Common myeloid progenitor, CD34-positive (primary cell): Measurements from ENCODE around the gene VIPR1.

Experiments
- CTCF ChIA-PET: fragments of 350-600 bp; sonication (Branson Sonifier 250); formaldehyde crosslinking; loops from one replicate; lab custom pipeline; 2021; ENCODE audit warnings: antibody characterized with exemption; lab: Charles Lee
- POLR2A ChIA-PET: fragments of 350-600 bp; sonication (Branson Sonifier 250); formaldehyde crosslinking; loops from one replicate; lab custom pipeline; 2021; ENCODE audit warnings: antibody characterized with exemption; lab: Charles Lee
- DNase-seq, 3 donors: peaks; one replicate each; pipeline versions ENCODE4 v3.0.0 to v3.0.0-alpha.2; 2013
- H3K27ac ChIP-seq, 2 experiments: 1 replicate in 1 of 2; 2 replicates in 1 of 2; pipeline ENCODE4 v1.7.0; 2013; ENCODE audit warnings: inconsistent platforms in 2 of 2, low read length in 2 of 2, mild to moderate bottlenecking in 2 of 2, low read depth in 1 of 2, moderate library complexity in 1 of 2; ENCODE audit not compliant: severe bottlenecking in 2 of 2, insufficient read depth in 1 of 2, poor library complexity in 1 of 2
- H3K27me3 ChIP-seq, 5 experiments: replicated peaks in 2 of 5; 1 replicate in 3 of 5; 2 replicates in 2 of 5; pipeline versions ENCODE4 v1.6.1 to v1.7.0; 2013; ENCODE audit warnings: low read length in 4 of 5, mild to moderate bottlenecking in 2 of 5, moderate library complexity in 2 of 5, inconsistent platforms in 1 of 5; ENCODE audit not compliant: insufficient read depth in 5 of 5, control insufficient read depth in 4 of 5
- H3K36me3 ChIP-seq, 4 experiments: 1 replicate in 2 of 4; 2 replicates in 2 of 4; pipeline versions ENCODE4 v1.6.1 to v1.7.0; 2013; ENCODE audit warnings: low read length in 3 of 4, control low read depth in 1 of 4, mild to moderate bottlenecking in 1 of 4; ENCODE audit not compliant: control insufficient read depth in 4 of 4, insufficient read depth in 4 of 4
- H3K4me1 ChIP-seq, 4 experiments: 1 replicate in 3 of 4; 2 replicates in 1 of 4; pipeline versions ENCODE4 v1.6.1 to v1.7.1; 2013; ENCODE audit warnings: low read length in 3 of 4, mild to moderate bottlenecking in 3 of 4, control low read depth in 1 of 4, inconsistent platforms in 1 of 4, moderate library complexity in 1 of 4; ENCODE audit not compliant: control insufficient read depth in 4 of 4, insufficient read depth in 4 of 4; ENCODE audit errors: control extremely low read depth in 1 of 4
- H3K4me3 ChIP-seq, 7 experiments: 1 replicate in 4 of 7; 2 replicates in 3 of 7; pipeline versions ENCODE4 v1.5.1 to v1.7.0; 2013; ENCODE audit warnings: mild to moderate bottlenecking in 7 of 7, low read length in 6 of 7, moderate library complexity in 6 of 7, inconsistent platforms in 2 of 7, low read depth in 2 of 7, control low read depth in 1 of 7; ENCODE audit not compliant: insufficient read depth in 4 of 7, control insufficient read depth in 1 of 7; ENCODE audit errors: extremely low read depth in 1 of 7
- H3K9me3 ChIP-seq, 5 experiments: 1 replicate in 4 of 5; 2 replicates in 1 of 5; pipeline versions ENCODE4 v1.6.1 to v1.7.1; 2013; ENCODE audit warnings: low read length in 4 of 5, mild to moderate bottlenecking in 2 of 5, inconsistent platforms in 1 of 5, low read depth in 1 of 5, moderate library complexity in 1 of 5; ENCODE audit not compliant: control insufficient read depth in 4 of 5, insufficient read depth in 2 of 5; ENCODE audit errors: control extremely low read depth in 1 of 5
- WGBS: methylation state at CpG from one replicate; pipeline ENCODE4 v1.1.5; 2013; ENCODE audit not compliant: insufficient coverage; 5-methylcytosine and 5-hydroxymethylcytosine counted together

Gene VIPR1

DNA sequence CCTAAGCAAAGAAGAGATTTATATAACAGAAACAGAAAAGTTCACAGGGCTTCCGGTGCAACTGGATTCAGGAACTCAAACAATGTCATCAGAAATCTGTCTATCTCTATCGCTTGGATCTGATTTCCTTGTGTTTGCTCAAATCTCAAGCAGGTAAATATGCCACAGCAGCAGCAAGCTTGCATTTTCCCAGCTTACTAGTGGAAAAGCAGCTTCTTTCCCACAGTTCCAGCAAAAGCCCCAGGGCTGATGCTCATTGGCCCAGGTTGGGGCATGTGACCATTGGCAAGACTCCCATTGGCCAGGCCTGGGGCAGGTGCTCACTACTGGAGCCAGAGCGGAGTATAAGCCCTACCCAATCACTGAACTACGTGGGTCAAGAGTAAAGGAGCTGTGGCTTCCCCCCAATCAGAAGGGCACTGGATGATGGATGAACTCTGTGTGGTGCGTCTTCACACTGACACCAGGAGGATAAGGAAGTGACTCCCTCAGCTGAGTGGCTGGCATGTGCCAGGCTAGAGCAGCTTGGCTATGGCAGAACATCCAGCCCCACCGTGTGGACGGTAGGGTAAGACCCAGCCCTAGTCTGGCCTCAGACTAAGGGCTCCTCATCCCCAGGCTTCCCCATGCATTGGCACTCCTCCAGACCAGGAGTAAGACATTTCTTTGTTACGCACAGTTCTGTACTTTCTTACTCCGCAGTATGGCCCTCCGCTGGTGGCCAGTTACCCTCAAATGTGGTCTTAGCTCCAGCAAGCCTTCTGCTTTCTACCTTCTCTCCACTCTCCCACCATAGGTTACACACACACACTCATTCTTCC, 13.1 kb upstream of the VIPR1 start:
- Histone ChIP-seq H3K4me1 (peaks cover 4 to 55% (median 18%) of the 10 kb centered on the region in 4 experiments), H3K9me3 (peaks cover 0 to 2% (median 0%) of the 10 kb centered on the region in 5 experiments), H3K36me3 (no peaks in the 10 kb centered on the region), H3K27ac (no peak overlapping the region), H3K27me3 (no peaks in the 10 kb centered on the region), H3K4me3 (no peak overlapping the region)
- CTCF ChIA-PET: interaction anchor here (1.3 kb wide), 1 partner anchor 12 kb away, joined by 3 read pairs; no protein-coding TSS in a partner anchor
- POLR2A ChIA-PET: interaction anchor here (1.1 kb wide), 1 partner anchor 12 kb away, joined by 4 read pairs; no protein-coding TSS in a partner anchor
- WGBS: 98% methylated on average over 10 of the region's 10 CpGs
- DNase-seq: no peak

GRCh38 chr3:42489937-42490227, 12.6 kb upstream of the VIPR1 start:
- Histone ChIP-seq H3K27me3 (no peaks in the 10 kb centered on the region), H3K36me3 (no peaks in the 10 kb centered on the region), H3K4me3 (no peak overlapping the region), H3K27ac (no peak overlapping the region), H3K4me1 (peaks cover 4 to 55% (median 18%) of the 10 kb centered on the region in 4 experiments), H3K9me3 (peaks cover 0 to 2% (median 0%) of the 10 kb centered on the region in 5 experiments)
- 89% methylated on average over 1 of the region's 3 CpGs for WGBS
- POLR2A ChIA-PET: interaction anchor here (1.1 kb wide), 1 partner anchor 12 kb away, joined by 4 read pairs; no protein-coding TSS in a partner anchor
- CTCF ChIA-PET: interaction anchor here (1.3 kb wide), 1 partner anchor 13 kb away, joined by 3 read pairs; no protein-coding TSS in a partner anchor
- no peak for DNase-seq

- no peaks in the 10 kb centered on the region for H3K36me3 ChIP-seq
- ChIA-PET CTCF (interaction anchor here (1.3 kb wide), 1 partner anchor 13 kb away, joined by 3 read pairs; no protein-coding TSS in a partner anchor), POLR2A (interaction anchor here (1.1 kb wide), 1 partner anchor 11 kb away, joined by 4 read pairs; no protein-coding TSS in a partner anchor)
- no peak overlapping the region for H3K4me3 ChIP-seq
- peak in 1 of 3 donors; percentile 73 for DNase-seq
- no peak overlapping the region for H3K27ac ChIP-seq
- H3K9me3 ChIP-seq: peaks cover 0 to 2% (median 0%) of the 10 kb centered on the region in 5 experiments
- no peaks in the 10 kb centered on the region for H3K27me3 ChIP-seq
- 74% methylated on average over 5 of the region's 5 CpGs for whole genome bisulfite sequencing
- H3K4me1 ChIP-seq: peaks cover 4 to 55% (median 18%) of the 10 kb centered on the region in 4 experiments
Observed at GRCh38 chr3:42490243-42490642, 12.2 kb upstream of the VIPR1 start.

- H3K9me3 ChIP-seq: peaks cover 0 to 2% (median 0%) of the 10 kb centered on the region in 5 experiments
- CTCF ChIA-PET: interaction anchor here (1.1 kb wide), 1 partner anchor 9 kb away, joined by 7 read pairs; no protein-coding TSS in a partner anchor
- H3K36me3 ChIP-seq: no peaks in the 10 kb centered on the region
- DNase-seq: peak in 1 of 3 donors; percentile 36
- H3K27me3 ChIP-seq: no peaks in the 10 kb centered on the region
- H3K4me1 ChIP-seq: peaks cover 4 to 50% (median 18%) of the 10 kb centered on the region in 4 experiments
- H3K4me3 ChIP-seq: no peak overlapping the region
- POLR2A ChIA-PET: no interaction called here
- 30% methylated on average over 2 of the region's 3 CpGs for WGBS
- H3K27ac ChIP-seq: no peak overlapping the region
Observed at GRCh38 chr3:42491881-42492507, 10.4 kb upstream of the VIPR1 start.

DNA sequence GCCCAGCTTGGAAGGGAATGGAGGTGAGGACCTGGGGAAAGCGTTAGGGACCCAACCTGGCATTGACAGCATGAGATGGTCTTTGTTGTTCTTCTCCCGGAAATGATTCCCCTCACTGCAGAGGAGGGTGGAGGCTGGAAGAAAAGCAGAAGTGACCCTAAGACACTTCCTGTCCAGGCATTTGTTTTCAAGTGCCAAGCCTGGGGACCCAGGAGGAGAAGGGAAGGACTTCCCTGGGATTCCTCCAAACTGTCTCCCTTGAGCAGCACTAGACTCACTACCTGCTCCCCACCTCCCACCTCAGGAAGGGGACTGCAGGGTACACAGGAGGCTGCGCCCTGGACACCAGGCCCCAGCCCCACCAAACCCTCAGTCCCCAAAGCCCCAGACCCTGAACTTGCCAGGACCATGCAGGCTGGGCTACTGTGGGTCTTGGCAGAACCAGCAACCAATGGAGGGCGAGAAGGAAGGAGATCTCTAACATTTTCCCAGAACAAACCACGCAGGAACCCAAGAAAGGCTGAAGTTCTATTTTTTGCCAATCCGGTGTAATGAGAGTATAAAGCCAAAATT, 9.8 kb upstream of the VIPR1 start:
- peaks cover 4 to 52% (median 18%) of the 10 kb centered on the region in 4 experiments for H3K4me1 ChIP-seq
- whole genome bisulfite sequencing: 84% methylated on average over 3 of the region's 6 CpGs
- H3K27ac ChIP-seq: no peak overlapping the region
- H3K4me3 ChIP-seq: no peak overlapping the region
- CTCF ChIA-PET: no interaction called here
- H3K27me3 ChIP-seq: peaks cover 0 to 2% (median 0%) of the 10 kb centered on the region in 5 experiments
- no peaks in the 10 kb centered on the region for H3K36me3 ChIP-seq
- DNase-seq: peak in 1 of 3 donors; percentile 11
- POLR2A ChIA-PET: no interaction called here
- H3K9me3 ChIP-seq: peaks cover 0 to under 1% (median 0%) of the 10 kb centered on the region in 5 experiments

GRCh38 chr3:42493126-42493797, 9.2 kb upstream of the VIPR1 start:
- 92% methylated on average over 7 of the region's 7 CpGs for WGBS

More at GRCh38 chr3:42493126-42493797, 9.2 kb upstream of the VIPR1 start:
- Histone ChIP-seq H3K4me3 (no peak overlapping the region), H3K4me1 (peaks cover 4 to 52% (median 18%) of the 10 kb centered on the region in 4 experiments), H3K27me3 (peaks cover 0 to 2% (median 0%) of the 10 kb centered on the region in 5 experiments), H3K36me3 (no peaks in the 10 kb centered on the region), H3K9me3 (no peaks in the 10 kb centered on the region), H3K27ac (no peak overlapping the region)
- POLR2A ChIA-PET: no interaction called here
- no peak for DNase-seq
- CTCF ChIA-PET: no interaction called here
